NCI-H187 treated with DMSO at 0.1 percent for 48 hours (cell line): ENCODE results near the gene PNPLA7.
"Not testable (repeated sequence)": the region's sequence is repeated elsewhere in the genome, so short reads cannot be mapped to it uniquely, and the experiment has no call there.

ENCODE experiments used
- DNase-seq: peaks from one replicate; lab custom pipeline; 2025; lab: John Stamatoyannopoulos, UW

PNPLA7 gene

GRCh38 chr9:137575364-137575715 is 25.1 kb upstream of the PNPLA7 start:
- no peak for DNase-seq

GRCh38 chr9:137574192-137574591 is 24.0 kb upstream of the PNPLA7 start:
- no peak for DNase-seq

DNA sequence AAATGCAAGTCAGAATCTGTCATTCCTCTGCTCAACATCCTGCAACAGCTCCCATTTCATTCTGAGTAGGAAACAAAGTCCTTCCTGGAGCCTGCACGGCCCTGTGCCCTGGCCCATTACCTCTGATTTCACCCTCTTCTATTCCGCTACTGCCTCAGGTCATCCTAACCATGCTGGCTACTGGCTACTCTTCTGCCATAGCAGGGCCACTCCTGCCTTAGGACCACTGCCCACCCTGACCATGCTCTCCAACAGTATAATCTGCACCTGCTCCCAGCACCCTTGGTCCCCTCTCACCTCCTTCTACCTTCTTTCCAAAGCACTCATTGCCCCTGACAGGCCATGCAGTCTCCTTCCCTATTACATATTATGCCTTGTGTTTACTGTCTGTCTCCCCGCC is 20.4 kb upstream of the PNPLA7 start:
- DNase-seq: no peak

GRCh38 chr9:137569609-137570203 is 19.5 kb upstream of the PNPLA7 start:
- DNase-seq: no peak

DNA sequence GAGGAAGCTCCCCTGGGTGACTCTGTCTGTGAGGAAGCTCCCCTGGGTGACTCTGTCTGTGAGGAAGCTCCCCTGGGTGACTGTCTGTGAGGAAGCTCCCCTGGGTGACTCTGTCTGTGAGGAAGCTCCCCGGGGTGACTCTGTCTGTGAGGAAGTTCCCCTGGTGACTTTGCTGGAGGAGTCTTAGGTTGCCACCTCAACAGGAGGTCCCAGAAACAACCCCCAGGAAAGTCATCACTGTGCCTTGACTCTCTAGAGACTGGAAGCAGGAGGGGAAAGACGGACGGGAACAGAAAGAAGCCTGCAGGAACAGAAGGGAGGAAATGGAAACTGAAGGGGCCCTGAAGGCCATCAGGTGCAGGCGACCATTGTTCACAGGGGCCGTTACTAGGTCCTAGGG is 18.2 kb upstream of the PNPLA7 start:
- DNase-seq: not testable (repeated sequence)

DNA sequence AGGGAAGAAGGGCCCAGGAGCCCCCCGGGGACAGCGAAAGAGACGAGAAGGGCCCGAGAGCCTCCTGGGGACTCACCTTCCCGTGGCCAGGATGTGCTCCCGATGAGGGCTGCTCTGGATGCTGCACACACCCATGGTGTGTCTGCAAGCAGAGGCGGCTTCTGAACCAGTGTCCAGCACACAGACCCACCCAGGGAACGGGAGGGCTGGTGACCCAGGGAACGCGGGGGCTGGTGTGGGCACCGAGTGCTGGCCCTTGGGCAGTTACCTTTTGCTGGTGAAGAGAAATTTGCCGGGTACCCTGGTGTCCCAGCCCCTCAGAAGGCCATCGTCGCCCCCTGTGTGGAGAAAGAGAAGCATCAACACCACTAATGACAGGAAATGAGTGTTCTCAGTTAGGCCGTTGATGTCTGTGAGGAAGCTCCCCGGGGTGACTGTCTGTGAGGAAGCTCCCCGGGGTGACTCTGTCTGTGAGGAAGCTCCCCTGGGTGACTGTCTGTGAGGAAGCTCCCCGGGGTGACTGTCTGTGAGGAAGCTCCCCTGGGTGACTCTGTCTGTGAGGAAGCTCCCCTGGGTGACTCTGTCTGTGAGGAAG is 14.7 kb upstream of the PNPLA7 start:
- no peak for DNase-seq

- DNase-seq: no peak
These were observed 13.9 kb upstream of the PNPLA7 start for GRCh38 chr9:137564134-137564533.

- no peak for DNase-seq
These were observed 7.9 kb upstream of the PNPLA7 start for GRCh38 chr9:137558127-137558526.

DNA sequence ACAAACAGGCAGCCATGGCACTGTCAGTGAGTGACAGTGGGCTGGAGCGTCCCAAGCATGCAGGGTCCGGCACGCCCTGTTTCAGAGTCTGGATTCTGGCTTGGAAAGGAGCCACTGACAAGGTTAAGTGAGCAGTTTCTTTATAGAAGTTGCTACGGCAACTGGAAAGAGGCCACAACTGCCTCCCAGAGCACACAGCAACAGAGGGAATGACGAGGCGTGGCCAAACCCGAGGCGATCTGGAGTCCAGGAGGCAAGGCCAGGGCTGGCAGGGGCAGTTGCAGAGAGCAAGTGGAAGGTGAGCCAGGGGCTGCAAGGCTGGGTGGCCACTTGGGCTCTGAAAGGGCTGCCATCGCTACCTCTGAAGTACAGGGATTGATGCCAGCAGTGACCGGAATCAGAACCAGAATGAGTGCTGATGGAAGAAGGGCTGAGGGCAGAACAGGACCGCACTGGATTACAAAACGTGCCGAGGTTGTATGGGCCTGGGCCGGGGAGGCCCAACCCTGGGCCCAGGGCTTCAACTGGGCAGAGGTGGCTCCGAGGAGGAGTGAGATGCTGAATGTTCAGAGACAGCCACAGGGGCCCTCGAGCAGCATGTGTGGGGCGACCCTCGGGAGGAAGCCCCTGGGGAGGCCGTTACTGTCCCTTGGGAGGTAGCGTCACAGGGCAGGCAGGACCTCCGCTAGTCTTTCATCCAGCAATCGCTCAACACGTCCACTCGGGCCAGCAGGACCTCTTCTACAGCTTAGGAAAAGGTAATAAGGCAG is 6.1 kb upstream of the PNPLA7 start:
- DNase-seq: no peak

- no peak for DNase-seq
These were observed 5.0 kb upstream of the PNPLA7 start for GRCh38 chr9:137555179-137555578.

GRCh38 chr9:137554349-137554748 is 4.1 kb upstream of the PNPLA7 start:
- DNase-seq: no peak

DNA sequence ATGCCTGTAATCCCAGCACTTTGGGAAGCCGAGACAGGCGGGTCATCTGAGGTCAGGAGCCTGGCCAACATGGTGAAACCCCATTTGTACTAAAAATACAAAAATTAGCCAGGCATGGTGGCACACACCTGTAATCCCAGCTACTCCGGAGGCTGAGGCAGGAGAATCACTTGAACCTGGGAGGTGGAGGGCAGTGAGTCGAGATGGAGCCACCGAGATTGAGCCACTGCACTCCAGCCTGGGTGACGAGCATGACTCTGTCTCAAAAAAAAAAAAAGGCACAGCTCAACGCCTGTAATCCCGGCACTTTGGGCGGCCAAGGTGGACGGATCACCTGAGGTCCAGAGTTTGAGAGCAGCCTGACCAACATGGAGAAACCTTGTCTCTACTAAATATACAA is 3.5 kb upstream of the PNPLA7 start:
- not testable (repeated sequence) for DNase-seq

- no peak for DNase-seq
These were observed 2.0 kb upstream of the PNPLA7 start for GRCh38 chr9:137552022-137552768.

- no peak for DNase-seq
These were observed 1.2 kb upstream of the PNPLA7 start, which contains the start of gene MRPL41 for GRCh38 chr9:137551264-137552021. TSS of gene MRPL41 (plus strand) at chr9:137551879. CDS start at chr9:137552082, 203 bp downstream.

DNA sequence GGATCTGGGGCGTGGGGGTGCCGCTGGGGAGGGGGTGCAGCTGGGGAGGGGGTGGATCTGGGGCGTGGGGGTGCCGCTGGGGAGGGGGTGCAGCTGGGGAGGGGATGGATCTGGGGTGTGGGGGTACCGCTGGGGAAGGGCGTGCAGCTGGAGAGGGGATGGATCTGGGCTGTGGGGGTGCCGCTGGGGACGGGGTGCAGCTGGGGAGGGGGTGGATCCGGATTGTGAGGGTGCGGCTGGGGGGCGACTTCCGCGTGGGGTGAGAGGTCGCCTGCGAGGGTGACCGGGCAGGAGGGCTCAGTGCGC is 709 bp upstream of the PNPLA7 start:
- DNase-seq: not testable (repeated sequence)

DNA sequence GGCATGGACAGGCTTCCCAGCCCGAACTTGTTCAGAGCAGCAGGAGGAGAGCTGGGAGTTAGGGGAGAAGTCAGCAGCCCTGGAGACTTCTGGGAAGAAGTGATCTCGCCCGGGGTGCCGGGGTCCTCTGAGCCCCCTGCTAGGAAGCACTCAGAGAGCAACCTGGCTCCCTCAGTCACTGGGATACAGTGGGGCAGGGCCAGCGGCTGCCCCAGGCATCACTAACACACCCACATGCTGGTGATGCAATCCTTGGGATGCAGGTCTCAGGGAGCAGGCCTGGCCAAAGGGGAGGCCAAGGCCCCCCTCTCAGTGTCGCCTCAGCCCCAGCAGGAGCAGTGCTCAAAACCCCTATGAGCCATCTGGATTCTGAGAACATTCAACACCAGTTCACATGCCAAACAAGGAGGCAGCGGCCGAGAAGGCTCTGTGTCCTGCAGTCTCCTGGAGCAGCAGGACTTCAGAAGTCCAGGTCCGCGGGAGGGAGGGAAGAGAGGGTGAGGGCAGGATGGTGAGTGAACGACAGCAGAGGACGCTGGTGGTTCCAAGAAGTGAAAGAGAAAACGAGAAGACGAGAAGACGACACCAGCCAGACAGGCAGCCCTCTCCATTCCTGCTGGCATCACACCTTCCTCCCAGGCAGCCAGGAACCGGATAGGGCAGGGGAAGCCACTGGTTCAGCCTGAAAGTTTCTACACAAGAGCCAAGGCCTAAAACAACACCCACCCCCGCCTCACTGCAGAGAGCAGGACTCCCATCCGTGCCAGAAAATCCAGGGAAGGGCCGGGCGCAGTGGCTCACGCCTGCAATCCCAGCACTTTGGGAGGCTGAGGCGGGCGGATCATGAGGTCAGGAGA is 2.3 kb downstream of the PNPLA7 start:
- no peak for DNase-seq

DNA sequence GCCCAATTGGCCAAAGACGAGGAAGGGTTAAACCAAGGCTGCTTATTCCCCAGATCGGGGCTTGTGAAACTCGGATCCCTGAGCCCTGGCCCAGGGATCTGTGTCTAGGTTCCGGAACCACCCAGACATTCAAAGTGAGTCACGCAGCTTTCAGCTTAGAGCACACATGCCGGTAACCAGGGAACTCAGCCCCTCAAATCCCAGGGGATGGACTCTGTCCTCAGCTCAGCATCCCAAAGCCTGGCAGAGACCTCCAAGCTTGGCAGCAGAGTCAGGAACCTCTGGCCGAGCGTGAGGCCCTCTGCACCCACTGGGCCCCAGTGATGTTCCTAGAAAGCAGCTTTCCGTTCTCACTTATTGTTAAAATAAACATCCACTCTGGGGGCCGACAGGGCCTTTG is 5.1 kb downstream of the PNPLA7 start:
- DNase-seq: no peak

GRCh38 chr9:137544176-137544760 is 5.9 kb downstream of the PNPLA7 start:
- DNase-seq: no peak

DNA sequence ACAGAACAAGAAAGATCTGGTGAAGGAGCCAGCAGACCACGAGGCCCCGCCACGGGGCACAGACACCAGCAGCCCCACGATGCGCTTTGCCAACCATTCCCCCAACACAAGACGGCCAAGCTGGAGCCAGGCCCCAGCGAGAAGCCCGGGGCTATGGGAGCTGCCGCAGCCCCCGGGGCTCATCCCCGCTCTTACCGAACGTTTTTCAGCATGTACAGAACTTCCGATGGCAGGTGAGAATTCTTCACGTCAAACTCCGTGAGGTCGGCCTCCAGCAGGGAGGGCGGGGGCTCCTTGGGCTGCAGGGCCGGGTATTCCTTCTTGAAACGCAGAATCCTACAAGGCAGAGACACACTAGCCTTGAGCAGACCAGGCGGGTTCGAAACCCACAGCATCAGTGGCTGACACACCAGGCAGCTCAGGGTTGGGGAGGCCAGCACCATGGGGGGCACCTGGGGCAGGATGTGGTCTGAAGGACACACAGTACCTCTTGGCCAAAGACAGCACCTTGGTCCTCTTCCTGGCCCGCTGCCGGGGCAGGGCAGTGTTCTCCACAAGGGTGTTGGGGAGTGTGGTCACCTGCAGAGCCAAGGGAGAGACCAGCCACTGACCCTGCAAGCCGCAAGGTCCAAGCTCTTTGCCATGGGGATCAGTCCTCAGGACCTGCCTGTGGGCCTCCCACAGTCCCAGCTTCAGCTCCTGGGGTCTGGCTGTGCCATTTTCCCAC is 6.8 kb downstream of the PNPLA7 start:
- DNase-seq: no peak

- DNase-seq: no peak
These were observed 7.7 kb downstream of the PNPLA7 start for GRCh38 chr9:137542486-137542885.
